ENCODE results near the gene IL1A.

IL1A gene

GRCh38 chr2:112792419-112792818 lies 8.1 kb upstream of the IL1A start:
- DNase-seq (ENCODE audit: low read depth), result no peak

GRCh38 chr2:112791693-112792230 lies 7.5 kb upstream of the IL1A start:
- DNase-seq (ENCODE audit: low read depth), result no peak

- no peak for DNase-seq (ENCODE audit: low read depth)
Observed at GRCh38 chr2:112791019-112791418, 6.7 kb upstream of the IL1A start.

GRCh38 chr2:112790305-112790704 lies 6.0 kb upstream of the IL1A start:
- no peak for DNase-seq (ENCODE audit: low read depth)

- no peak for DNase-seq (ENCODE audit: low read depth)
Observed at GRCh38 chr2:112789186-112789585, 4.9 kb upstream of the IL1A start.

GRCh38 chr2:112788653-112789052 lies 4.4 kb upstream of the IL1A start:
- no peak for DNase-seq (ENCODE audit: low read depth)

GRCh38 chr2:112787729-112788393 lies 3.6 kb upstream of the IL1A start:
- no peak for DNase-seq (ENCODE audit: low read depth)

- no peak for DNase-seq (ENCODE audit: low read depth)
Observed at GRCh38 chr2:112787294-112787693, 3.0 kb upstream of the IL1A start.

- DNase-seq (ENCODE audit: low read depth), result no peak
Observed at GRCh38 chr2:112783187-112783714, 1.0 kb downstream of the IL1A start.

GRCh38 chr2:112782234-112782799 lies 2.0 kb downstream of the IL1A start:
- no peak for DNase-seq (ENCODE audit: low read depth)

- DNase-seq (ENCODE audit: low read depth), result no peak
Observed at GRCh38 chr2:112779598-112779997, 4.7 kb downstream of the IL1A start.

- DNase-seq (ENCODE audit: low read depth), result no peak
Observed at GRCh38 chr2:112777036-112777435, 7.3 kb downstream of the IL1A start.

GRCh38 chr2:112776113-112776512 lies 8.2 kb downstream of the IL1A start:
- DNase-seq (ENCODE audit: low read depth), result no peak

- DNase-seq (ENCODE audit: low read depth), result no peak
Observed at GRCh38 chr2:112774536-112775285, 9.6 kb downstream of the IL1A start.

- no peak for DNase-seq (ENCODE audit: low read depth)
Observed at GRCh38 chr2:112773556-112773955, 10.7 kb downstream of the IL1A start.

- DNase-seq (ENCODE audit: low read depth), result no peak
Observed at GRCh38 chr2:112772911-112773475, 11.3 kb downstream of the IL1A start.

GRCh38 chr2:112772322-112772721 lies 12.0 kb downstream of the IL1A start:
- DNase-seq (ENCODE audit: low read depth), result no peak

- no peak for DNase-seq (ENCODE audit: low read depth)
Observed at GRCh38 chr2:112768432-112768831, 15.9 kb downstream of the IL1A start.

GRCh38 chr2:112767693-112768330 lies 16.5 kb downstream of the IL1A start:
- DNase-seq (ENCODE audit: low read depth), result no peak

- DNase-seq (ENCODE audit: low read depth), result no peak
Observed at GRCh38 chr2:112765251-112765650, 19.0 kb downstream of the IL1A start.

GRCh38 chr2:112764071-112765044 lies 19.9 kb downstream of the IL1A start, which contains the start of gene CKAP2L:
Gene CKAP2L (minus strand): TSS chr2:112764609. CDS start chr2:112764598, 11 bp downstream.
- peak; percentile 94 for DNase-seq (ENCODE audit: low read depth)

Data from non-pigmented ciliary epithelial cell (primary cell).